Fibroblast of lung (primary cell): ENCODE measurements around the gene GRK5. TPM values are rescaled to one million over a fixed set of nuclear protein-coding genes. Genes with fewer than 3 reads are reported as not detected.
A peak's percentile ranks its signal among the peaks of the same experiment; 100 is the strongest.

Source experiments
- DNase-seq, 2 donors: peaks; one replicate each; pipeline versions ENCODE4 v3.0.0 to v3.0.0-alpha.2; 2010; ENCODE audit warnings: low read depth in 2 of 2
- H2AFZ ChIP-seq: 2 replicates; pipeline ENCODE4 v1.5.1; 2012; ENCODE audit warnings: low read length, control low read depth, inconsistent platforms
- H3K27ac ChIP-seq: 2 replicates; pipeline ENCODE4 v1.5.1; 2011; ENCODE audit warnings: low read length, control low read depth; ENCODE audit not compliant: insufficient read depth
- H3K27me3 ChIP-seq: 2 replicates; pipeline ENCODE4 v1.5.1; 2011; ENCODE audit warnings: mild to moderate bottlenecking, low read length; ENCODE audit not compliant: control insufficient read depth, insufficient read depth
- H3K36me3 ChIP-seq: 2 replicates; pipeline ENCODE4 v1.5.1; 2011; ENCODE audit warnings: low read length; ENCODE audit not compliant: control insufficient read depth, insufficient read depth
- H3K4me1 ChIP-seq: 2 replicates; pipeline ENCODE4 v1.5.1; 2011; ENCODE audit warnings: low read length; ENCODE audit not compliant: control insufficient read depth, insufficient read depth; ENCODE audit errors: extremely low read depth
- H3K4me2 ChIP-seq: 2 replicates; pipeline ENCODE4 v1.5.1; 2011; ENCODE audit warnings: low read length, control low read depth; ENCODE audit not compliant: insufficient read depth; ENCODE audit errors: extremely low read depth
- H3K4me3 ChIP-seq, 4 experiments: fragments of 200-600 bp in 1 of 4; sonication (generic) in 1 of 4; replicated peaks in 1 of 4; 2 replicates each; pipeline ENCODE4 v1.5.1; 2011 to 2016; ENCODE audit warnings: low read length in 4 of 4, low read depth in 3 of 4, mild to moderate bottlenecking in 3 of 4, control low read depth in 2 of 4, inconsistent platforms in 1 of 4, mixed read lengths in 1 of 4; ENCODE audit not compliant: insufficient read depth in 1 of 4; ENCODE audit errors: control extremely low read depth in 1 of 4
- H3K79me2 ChIP-seq: 2 replicates; pipeline ENCODE4 v1.5.1; 2012; ENCODE audit warnings: mild to moderate bottlenecking, low read length, inconsistent platforms; ENCODE audit not compliant: control insufficient read depth, insufficient read depth
- H3K9ac ChIP-seq: 2 replicates; pipeline ENCODE4 v1.5.1; 2011; ENCODE audit warnings: mild to moderate bottlenecking, low read length, control low read depth; ENCODE audit not compliant: insufficient read depth
- H3K9me3 ChIP-seq: 2 replicates; pipeline ENCODE4 v1.5.1; 2012; ENCODE audit warnings: low read depth, low read length; ENCODE audit not compliant: control insufficient read depth, insufficient read depth
- H4K20me1 ChIP-seq: 2 replicates; pipeline ENCODE4 v1.5.1; 2011; ENCODE audit warnings: low read length; ENCODE audit not compliant: control insufficient read depth, insufficient read depth; ENCODE audit errors: extremely low read depth
- EZH2 ChIP-seq: IDR thresholded peaks from 2 replicates; pipeline ENCODE4 v1.5.1; 2012; ENCODE audit warnings: low read length, control low read depth, mild to moderate bottlenecking; ENCODE audit errors: missing control alignments
- polyA plus RNA-seq, 2 donors: library from polyadenylated mRNA; depleted of rRNA in 1 of 2; stranded (reverse) in 1 of 2; unstranded in 1 of 2; fragments of >200 nt; gene quantifications; 2 replicates each; pipeline ENCODE4 v1.2.1, GENCODE V29; 2011 to 2012; ENCODE audit warnings: missing spikeins in 1 of 2
- total RNA-seq: library from RNA; depleted of rRNA; stranded (reverse); fragments of >200 nt; gene quantifications from 2 replicates; pipeline ENCODE4 v1.2.1, GENCODE V29; 2014
- TF ChIP-seq, protein P1 (sequence below), 2 donors: IDR thresholded peaks in 1 of 2; conservative IDR thresholded peaks in 1 of 2; 1 replicate in 1 of 2; 2 replicates in 1 of 2; pipeline ENCODE4 v1.5.1; 2011 to 2012; ENCODE audit warnings: low read length in 2 of 2, control low read depth in 1 of 2, inconsistent platforms in 1 of 2, low read depth in 1 of 2, mild to moderate bottlenecking in 1 of 2

Gene GRK5
- total and polyA plus RNA-seq, 2 donors (not counting 1 experiment from before 2014, with no cell fraction given) = 24.1 to 90.3 TPM

GRCh38 chr10:119443970-119444660 lies 236.7 kb downstream of the GRK5 start:
- Histone ChIP-seq H3K79me2 (no peaks in the 10 kb centered on the region), H3K9ac (no peak overlapping the region), H3K9me3 (no peaks in the 10 kb centered on the region), H3K4me1 (peaks cover 15% of the 10 kb centered on the region), H3K27ac (no peak overlapping the region), H2AFZ (no peak overlapping the region), H3K4me2 (no peak overlapping the region), H3K4me3 (no peak overlapping the region), H4K20me1 (no peaks in the 10 kb centered on the region), H3K36me3 (peaks cover 17% of the 10 kb centered on the region), H3K27me3 (no peaks in the 10 kb centered on the region)
- TF ChIP-seq, protein P1, sequence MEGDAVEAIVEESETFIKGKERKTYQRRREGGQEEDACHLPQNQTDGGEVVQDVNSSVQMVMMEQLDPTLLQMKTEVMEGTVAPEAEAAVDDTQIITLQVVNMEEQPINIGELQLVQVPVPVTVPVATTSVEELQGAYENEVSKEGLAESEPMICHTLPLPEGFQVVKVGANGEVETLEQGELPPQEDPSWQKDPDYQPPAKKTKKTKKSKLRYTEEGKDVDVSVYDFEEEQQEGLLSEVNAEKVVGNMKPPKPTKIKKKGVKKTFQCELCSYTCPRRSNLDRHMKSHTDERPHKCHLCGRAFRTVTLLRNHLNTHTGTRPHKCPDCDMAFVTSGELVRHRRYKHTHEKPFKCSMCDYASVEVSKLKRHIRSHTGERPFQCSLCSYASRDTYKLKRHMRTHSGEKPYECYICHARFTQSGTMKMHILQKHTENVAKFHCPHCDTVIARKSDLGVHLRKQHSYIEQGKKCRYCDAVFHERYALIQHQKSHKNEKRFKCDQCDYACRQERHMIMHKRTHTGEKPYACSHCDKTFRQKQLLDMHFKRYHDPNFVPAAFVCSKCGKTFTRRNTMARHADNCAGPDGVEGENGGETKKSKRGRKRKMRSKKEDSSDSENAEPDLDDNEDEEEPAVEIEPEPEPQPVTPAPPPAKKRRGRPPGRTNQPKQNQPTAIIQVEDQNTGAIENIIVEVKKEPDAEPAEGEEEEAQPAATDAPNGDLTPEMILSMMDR (conservative IDR thresholded peaks at IDR 0.05 in 1 of 2, IDR thresholded peaks at IDR 0.05 in 1 of 2; ENCODE audit: low read depth in 1 of 2, low read length in 2 of 2) = no peak
- no peak for TF ChIP-seq EZH2
- DNase-seq = no peak

- Histone ChIP-seq H3K27me3 (no peaks in the 10 kb centered on the region), H3K4me2 (no peak overlapping the region), H3K27ac (peak overlapping the region; percentile 30), H3K79me2 (no peaks in the 10 kb centered on the region), H3K4me3 (no peak overlapping the region), H3K4me1 (peaks cover 17% of the 10 kb centered on the region), H3K36me3 (peaks cover 16% of the 10 kb centered on the region), H3K9ac (no peak overlapping the region), H3K9me3 (no peaks in the 10 kb centered on the region), H2AFZ (no peak overlapping the region), H4K20me1 (no peaks in the 10 kb centered on the region)
- DNase-seq = no peak
- no peak for TF ChIP-seq EZH2
- TF ChIP-seq, protein P1 (conservative IDR thresholded peaks at IDR 0.05 in 1 of 2, IDR thresholded peaks at IDR 0.05 in 1 of 2; ENCODE audit: low read depth in 1 of 2, low read length in 2 of 2) = no peak
Measured at GRCh38 chr10:119444866-119445265, 237.5 kb downstream of the GRK5 start.

GRCh38 chr10:119445311-119445934 lies 238.1 kb downstream of the GRK5 start:
- peaks cover 17% of the 10 kb centered on the region for H3K36me3 ChIP-seq
- no peak overlapping the region for H3K9ac ChIP-seq
- TF ChIP-seq, protein P1 (conservative IDR thresholded peaks at IDR 0.05 in 1 of 2, IDR thresholded peaks at IDR 0.05 in 1 of 2; ENCODE audit: low read depth in 1 of 2, low read length in 2 of 2) = peak; percentile 79 to 91
- no peak for TF ChIP-seq EZH2
- DNase-seq = peak; percentile 47 to 80
- no peaks in the 10 kb centered on the region for H4K20me1 ChIP-seq
- no peaks in the 10 kb centered on the region for H3K27me3 ChIP-seq
- H3K4me3 ChIP-seq = no peak overlapping the region
- peak overlapping the region; percentile 30 for H3K27ac ChIP-seq
- H3K4me2 ChIP-seq = no peak overlapping the region
- peaks cover 23% of the 10 kb centered on the region for H3K4me1 ChIP-seq
- no peaks in the 10 kb centered on the region for H3K79me2 ChIP-seq
- H3K9me3 ChIP-seq = no peaks in the 10 kb centered on the region
- H2AFZ ChIP-seq = no peak overlapping the region
